MM.1S (cell line): ENCODE measurements around the gene RNASET2.
"Not testable (repeated sequence)": the region's sequence is repeated elsewhere in the genome, so short reads cannot be mapped to it uniquely, and the experiment has no call there.

Source experiments
- EZH2 ChIP-seq: fragments of 300-600 bp; sonication (generic); optimal IDR thresholded peaks from 2 replicates; pipeline ENCODE3; 2017; ENCODE audit warnings: low read depth, mild to moderate bottlenecking, antibody characterized with exemption, low read length, mixed read lengths
- TF ChIP-seq, protein P1 (sequence below): fragments of 300-600 bp; sonication (generic); IDR thresholded peaks from 2 replicates; pipeline ENCODE4 v1.5.1; 2016; ENCODE audit warnings: antibody characterized with exemption, low read length, mixed read lengths

DNA sequence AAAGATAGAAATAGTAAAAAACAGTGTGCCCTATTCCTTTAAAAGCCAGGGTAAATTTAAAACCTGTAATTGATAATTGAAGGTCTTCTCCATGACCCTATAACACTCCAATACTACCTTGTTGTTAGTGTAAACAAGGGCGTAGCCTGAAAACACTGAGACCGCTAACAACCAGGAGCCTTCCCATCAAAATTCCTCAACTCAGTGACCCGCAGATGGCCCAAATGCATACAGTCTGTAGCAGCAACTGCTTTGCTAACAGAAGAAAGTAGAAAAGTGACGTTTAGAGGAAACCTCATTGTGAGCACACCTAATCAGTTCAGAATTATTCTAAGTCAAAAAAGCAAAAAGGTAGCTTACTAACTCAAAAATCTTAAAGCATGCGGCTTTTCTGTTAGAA is 63.9 kb downstream of the RNASET2 start:
- TF ChIP-seq, protein P1, sequence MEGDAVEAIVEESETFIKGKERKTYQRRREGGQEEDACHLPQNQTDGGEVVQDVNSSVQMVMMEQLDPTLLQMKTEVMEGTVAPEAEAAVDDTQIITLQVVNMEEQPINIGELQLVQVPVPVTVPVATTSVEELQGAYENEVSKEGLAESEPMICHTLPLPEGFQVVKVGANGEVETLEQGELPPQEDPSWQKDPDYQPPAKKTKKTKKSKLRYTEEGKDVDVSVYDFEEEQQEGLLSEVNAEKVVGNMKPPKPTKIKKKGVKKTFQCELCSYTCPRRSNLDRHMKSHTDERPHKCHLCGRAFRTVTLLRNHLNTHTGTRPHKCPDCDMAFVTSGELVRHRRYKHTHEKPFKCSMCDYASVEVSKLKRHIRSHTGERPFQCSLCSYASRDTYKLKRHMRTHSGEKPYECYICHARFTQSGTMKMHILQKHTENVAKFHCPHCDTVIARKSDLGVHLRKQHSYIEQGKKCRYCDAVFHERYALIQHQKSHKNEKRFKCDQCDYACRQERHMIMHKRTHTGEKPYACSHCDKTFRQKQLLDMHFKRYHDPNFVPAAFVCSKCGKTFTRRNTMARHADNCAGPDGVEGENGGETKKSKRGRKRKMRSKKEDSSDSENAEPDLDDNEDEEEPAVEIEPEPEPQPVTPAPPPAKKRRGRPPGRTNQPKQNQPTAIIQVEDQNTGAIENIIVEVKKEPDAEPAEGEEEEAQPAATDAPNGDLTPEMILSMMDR, result not testable (repeated sequence)
- TF ChIP-seq EZH2, result not testable (repeated sequence)
